GM18508 (cell line): Measurements from ENCODE around the gene ITGB3.
"Not testable (repeated sequence)": the region's sequence is repeated elsewhere in the genome, so short reads cannot be mapped to it uniquely, and the experiment has no call there.

Experiments used
- ATAC-seq: cut with Tn5 transposase; IDR thresholded peaks from one replicate; pipeline ENCODE4 v1.9.1; 2021; ENCODE audit warnings: moderate number of reproducible peaks; ENCODE audit not compliant: insufficient read depth, unreplicated experiment

Gene ITGB3

DNA sequence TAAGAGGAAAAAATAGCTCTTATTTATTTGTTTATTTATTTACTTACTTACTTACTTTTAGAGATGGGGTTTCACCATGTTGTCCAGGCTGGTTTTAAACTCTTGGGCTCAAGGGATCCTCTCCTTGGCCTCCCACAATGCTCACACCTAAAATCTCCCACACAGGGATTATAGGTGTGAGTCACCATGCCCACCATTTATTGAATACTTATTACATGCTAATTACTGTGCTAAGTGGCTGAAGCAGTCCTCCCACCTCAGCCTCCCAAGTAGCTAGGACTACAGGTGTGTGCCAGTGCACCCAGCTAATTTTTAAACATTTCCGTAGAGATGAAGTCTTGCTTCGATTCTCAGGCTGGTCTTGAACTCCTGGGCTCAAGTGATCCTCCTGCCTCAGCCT is 11.0 kb upstream of the ITGB3 start:
- no peak for ATAC-seq

DNA sequence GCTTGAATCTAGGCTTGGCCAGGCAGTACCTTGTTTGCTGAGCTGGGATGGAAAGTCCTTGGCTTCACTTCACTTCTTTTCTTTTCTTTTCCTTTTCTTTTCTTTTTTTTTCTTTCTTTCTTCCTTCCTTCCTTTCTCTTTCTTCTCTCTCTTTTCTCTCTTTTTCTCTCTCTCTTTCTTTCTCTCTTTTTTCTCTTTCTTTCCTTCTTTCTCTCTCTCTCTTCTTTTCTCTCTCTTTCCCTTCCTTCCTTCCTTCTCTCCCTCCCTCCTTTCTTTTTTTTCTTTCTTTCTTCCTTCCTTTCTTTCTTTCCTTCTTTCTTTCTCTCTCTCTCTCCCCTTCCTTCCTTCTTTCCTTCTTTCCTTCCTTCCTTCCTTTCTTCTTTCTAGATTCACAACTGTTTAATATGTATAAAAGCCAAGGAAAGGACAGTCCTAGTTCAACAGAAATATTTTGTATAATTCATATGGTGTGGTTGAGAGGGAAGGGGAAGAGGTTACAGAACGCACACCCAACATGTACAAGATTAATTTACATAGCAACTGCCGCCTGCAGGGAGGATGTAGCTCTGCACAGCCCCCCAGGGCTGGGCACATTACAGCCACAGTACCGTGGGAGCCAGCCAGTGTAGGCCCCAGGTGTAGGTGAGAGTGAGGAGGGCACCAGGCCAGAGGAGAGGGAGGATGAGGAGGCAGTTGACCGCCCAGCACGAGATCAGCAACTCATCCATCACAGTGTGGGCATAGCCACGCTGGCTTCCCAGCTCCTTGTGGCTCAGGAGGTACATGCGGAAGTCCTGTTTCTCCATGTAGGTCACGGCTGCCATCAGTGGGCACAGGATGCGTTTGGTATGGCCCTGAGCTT is 9.7 kb upstream of the ITGB3 start:
- no peak for ATAC-seq

DNA sequence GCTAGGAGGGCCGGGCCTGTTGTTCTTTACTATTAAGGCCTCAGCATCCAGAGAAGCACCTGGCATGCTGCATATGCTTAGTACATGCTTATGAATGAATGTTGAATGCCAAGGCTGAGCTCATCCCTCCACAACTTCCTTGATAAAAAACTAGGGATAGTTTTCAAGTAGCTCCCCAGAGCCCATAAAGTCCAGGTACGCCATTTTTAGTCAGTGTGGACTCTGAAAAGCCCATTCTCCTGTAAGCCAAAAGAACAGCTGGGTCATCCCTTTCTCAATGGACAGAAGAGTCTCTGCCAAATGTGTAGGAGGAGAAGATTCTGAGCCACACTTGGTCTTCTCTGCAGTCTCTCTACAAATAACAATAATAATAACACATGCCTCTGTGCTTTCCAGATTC is 8.9 kb upstream of the ITGB3 start:
- no peak for ATAC-seq

DNA sequence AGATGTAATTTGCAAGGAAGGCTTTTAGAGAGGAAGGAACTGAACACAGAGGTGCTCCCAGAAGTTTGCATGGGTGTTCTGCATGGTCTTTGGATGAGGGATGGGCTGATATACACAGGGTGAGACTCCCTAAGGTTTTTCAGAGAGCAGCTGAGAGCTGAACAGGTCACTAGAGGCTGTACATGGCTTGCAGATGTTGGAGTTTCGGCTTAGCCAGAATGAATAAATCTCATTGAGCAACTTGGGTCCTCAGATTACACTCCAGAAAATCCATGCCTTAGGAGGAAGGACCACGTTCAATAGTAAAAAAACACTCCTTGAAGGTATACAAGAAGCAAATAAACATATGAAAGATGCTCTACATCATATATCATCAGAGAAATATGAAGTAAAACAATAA is 7.5 kb upstream of the ITGB3 start:
- no peak for ATAC-seq

DNA sequence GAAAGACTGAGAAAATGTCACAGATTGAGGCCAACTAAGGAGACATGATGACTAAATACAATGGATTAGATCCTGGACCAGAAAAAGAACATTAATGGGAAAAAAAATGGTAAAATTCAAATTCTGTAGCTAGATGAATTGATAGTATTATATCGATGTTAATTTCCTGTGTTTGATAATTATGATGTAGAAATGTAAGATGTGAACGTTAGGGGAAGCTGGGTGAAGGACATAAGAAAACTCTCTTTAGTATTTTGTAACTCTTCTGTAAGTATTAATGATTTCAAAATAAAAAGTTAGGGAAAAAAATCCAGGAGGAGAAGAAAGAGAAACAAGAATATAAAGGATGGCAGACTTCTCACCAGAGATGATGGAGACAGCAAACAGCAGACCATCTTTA is 2.8 kb upstream of the ITGB3 start:
- ATAC-seq: no peak

DNA sequence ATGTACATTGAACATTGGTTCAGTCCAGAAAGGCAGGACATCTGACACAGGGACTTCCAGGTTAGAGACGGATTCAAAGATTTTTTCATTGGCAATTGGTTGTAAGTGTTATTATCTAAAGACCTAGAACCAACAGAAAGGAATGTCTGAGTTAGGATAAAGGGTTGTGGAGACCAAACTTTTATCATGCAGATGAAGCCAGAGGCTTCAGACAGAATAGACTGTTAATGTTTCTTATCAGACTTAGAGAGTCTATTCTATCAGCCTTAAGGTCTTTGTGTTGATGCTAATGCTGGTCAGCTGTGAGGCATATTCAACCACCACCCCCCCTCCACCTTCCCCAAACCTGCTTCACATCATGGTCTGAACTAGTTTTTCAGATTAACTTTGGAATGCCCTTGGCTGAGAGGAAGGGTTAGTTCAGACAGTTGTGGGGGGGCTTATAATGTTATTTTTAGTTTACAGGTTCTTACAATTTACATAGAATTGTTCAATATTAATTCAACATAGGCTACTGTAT is 2.1 kb upstream of the ITGB3 start:
- ATAC-seq: no peak

DNA sequence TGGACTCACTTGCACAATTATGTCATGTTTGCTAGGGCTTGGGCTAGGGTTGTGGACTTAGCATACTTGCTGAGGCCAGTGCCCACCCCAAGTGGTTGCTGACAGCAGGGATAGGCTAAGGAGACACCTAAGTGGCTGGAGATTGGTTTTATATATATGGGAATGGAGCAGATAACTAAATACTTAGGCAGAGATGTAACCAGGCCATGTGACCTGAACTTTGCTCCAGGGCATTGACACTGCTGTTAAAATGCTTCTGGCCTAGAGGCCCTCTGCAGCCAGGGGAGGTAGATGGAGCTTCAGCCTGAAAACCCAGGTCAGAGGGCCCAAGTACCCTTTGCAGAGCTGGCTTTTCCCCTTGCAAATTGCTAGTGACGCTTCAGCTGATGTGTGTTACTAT is 1.4 kb upstream of the ITGB3 start:
- no peak for ATAC-seq

DNA sequence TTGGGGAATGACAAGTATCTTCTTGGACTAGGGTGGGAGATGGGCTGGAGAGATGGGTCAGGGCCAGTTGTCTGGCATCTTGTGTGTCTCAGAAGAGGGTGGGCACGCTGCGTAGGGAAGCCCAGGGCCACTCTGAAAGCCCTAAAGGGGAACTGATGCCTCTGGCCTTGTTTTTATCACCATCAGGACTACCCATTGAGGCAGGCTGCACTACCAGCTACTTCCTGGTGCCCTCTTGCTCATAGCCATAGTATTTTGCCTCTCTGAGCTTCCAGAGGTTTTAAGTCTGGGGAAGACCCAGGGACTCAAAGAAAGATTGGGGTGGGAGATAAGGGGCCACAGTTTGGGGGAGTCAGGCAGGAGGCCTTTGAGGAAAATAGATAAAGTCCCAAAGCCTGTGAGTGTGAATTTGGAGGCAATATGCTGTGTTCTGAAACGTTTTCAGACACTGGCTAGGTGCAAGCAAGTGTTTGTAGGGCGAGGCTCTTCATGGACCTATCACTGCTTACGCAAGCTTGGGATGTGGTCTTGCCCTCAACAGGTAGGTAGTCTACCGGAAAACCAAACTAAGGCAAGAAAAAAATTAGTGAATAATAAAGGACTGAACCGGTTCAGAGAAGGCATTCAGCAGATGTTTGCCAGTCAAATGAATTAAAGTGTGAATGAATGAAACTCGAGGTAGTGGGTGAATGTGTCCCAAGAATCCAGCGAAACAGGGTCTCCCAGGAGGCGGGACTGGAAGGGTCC is 688 bp upstream of the ITGB3 start:
- no peak for ATAC-seq

DNA sequence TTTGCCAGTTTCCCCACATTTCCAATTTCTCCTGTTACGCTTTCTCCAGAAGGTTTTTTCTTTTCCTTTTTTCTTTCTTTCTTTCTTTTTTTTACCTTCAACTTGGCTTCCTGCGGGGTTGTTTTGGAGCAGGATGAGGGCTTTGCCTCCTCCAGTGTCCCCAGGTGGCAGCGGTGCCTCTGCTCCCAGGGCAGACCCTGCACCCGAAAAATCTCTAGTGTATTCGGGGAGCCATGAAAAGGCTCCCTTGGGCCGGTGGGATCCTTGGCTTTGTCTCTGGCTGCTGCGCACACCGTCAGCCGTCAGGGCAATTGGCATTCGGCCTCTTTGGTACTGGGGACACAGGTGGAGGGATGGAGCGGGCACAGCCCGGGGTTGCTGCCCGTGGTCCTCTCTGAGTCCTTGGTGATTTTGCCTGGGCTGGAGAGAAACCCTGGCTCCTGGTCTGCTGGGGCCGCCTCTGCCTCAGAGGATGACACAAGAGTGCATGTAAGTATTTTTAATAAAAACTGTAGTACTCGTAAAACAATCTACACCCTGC is 846 bp downstream of the ITGB3 start:
- ATAC-seq: no peak

DNA sequence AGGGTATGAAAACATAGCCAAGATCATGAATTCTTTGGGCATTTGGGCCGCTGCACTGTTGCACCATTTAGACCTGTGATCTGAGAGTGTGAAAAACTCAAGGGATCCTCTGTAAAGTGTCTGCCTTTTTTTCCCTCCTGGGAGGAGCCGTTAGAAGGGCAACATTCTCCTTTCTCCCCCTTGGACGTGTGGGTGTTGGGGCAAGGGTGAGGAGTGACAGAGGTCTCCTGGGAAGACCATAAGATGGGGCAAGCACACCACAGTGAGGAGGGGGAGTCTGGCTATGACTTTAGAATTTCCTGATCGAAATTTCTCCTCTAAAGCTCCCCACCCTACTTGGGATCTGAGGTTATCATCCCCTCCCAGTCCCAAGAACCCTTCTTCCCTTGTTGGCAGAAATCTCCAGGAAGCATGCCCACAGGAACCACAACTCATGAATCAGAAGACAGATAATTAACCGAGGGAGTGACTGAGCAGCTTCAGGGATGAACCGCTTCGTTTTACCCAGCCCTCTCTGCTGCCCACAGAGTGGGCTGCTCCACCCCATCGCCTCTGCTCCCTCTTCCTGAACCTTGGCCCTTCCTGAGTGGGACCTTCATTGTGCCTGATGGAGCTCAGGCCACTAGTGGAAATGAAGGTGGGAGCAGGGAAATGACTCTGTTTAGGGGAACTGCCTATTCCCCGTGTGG is 4.2 kb downstream of the ITGB3 start:
- ATAC-seq: no peak

DNA sequence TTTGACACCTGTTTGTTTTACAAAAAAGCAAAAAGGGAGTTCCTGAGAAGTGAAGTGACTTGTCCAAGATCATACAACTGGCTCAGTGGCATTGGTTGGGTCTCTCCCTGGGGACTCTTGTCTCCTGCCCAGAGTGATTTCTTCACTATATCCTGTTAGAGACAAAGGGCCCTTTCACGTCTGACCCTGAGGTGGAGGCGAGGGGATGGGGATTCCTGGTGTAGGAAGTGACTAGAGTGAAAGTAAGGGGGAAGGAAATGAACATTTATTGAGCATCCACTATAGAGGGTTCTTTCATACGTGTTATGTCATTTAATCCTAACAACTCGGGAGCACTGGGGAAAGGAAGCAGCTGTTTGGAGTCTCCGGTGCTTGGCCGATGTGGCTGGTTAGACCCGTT is 9.0 kb downstream of the ITGB3 start:
- no peak for ATAC-seq

DNA sequence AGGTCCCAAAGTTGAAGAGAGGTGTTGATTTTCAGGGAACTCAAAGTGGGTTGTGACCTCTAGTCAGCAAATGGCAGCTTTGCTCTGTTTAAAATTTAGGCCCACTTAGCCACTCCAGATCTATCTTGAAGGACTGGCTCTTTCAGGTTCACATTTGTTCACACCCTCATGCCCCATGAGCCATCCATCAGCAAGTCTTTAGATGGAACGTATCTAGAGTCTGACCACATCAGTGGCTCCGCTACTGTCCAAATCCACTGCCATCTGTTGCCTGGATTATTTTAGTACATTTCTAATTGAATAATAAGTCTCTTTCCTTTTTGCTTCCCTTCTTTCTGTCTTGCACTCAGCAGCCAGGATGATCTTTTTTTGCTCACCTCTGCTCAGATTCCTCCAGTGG is 10.5 kb downstream of the ITGB3 start:
- no peak for ATAC-seq

DNA sequence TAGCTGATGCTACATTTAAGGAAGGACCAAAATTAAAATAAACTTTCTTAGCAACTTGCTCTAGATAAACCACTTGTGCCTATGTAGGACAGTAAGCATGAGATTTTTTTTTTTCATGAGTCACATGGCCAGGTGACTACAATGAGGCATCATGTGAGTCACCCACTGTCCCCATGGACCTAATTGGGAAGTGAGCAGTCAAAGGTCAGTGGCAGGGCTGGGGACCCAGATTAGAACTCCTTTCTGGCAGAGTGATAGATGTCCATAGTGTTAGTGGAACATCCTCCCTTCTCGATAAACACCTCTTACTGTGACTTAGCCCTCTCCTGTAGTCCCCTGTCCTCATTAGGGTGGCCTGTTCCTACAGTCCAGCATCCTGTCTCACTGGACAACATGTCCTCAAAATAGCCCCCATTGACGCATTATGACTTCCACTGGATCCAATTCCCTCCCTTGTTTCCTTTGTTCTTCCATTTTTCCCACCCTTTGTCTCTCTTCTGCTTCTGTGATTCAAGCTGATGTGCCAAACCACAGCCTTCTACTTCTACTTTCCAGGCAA is 12.4 kb downstream of the ITGB3 start:
- ATAC-seq: no peak

DNA sequence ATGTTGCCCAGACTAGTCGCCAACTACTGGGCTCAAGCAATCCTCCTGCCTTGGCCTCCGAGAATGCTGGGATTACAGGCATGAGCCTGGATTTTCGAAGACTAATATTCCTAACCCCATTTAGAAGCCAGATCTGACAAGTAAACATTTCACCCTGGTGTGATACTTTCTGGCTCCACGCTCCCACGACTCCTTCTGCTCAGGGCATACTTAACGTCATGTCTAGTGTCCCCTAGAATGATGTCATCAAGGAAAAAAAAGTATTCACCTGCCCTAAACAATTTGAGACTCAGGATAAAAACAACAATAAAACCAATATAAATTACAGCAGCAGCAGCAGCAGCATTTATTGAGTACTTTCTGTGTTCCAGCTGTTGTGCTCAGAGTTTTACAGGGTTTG is 13.2 kb downstream of the ITGB3 start:
- ATAC-seq: no peak

DNA sequence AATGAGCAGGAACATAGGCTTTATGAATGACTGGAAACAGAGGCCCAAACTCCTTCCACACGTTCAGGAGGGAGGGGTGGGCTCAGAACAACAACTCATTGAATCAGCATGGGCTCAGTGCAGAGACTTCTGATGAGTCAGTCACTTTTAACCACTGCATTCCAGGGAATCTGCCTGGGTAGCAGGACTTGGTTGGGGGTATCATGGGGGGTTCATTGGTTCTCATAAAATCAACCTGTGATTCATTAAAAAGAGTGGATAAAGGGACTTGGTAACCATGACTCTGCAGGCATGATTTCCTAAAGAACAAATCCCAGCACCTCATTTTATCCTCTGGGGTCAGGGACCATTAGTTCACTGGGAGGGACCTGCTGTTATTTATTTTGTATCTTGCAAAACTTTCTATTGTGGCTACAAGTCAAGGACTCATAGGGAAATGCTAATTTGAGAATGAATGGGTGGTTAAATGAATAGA is 13.8 kb downstream of the ITGB3 start:
- no peak for ATAC-seq

DNA sequence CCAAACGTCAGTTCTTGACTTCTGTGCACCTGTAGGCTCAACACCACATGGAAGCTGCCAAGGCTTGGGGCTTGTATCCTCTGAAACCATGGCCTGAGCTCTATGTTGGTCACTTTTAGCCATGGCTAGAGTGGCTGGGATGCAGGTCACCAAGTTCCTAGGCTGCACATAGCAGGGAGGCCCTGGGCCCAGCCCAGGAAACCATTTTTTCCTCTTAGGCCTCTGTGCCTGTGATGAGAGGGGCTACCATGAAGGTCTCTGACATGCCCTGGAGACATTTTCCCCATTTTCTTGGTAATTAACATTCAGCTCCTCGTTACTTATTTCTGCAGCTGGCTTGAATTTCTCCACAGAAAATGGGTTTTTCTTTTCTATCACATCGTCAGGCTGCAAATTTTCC is 15.3 kb downstream of the ITGB3 start:
- ATAC-seq: not testable (repeated sequence)

DNA sequence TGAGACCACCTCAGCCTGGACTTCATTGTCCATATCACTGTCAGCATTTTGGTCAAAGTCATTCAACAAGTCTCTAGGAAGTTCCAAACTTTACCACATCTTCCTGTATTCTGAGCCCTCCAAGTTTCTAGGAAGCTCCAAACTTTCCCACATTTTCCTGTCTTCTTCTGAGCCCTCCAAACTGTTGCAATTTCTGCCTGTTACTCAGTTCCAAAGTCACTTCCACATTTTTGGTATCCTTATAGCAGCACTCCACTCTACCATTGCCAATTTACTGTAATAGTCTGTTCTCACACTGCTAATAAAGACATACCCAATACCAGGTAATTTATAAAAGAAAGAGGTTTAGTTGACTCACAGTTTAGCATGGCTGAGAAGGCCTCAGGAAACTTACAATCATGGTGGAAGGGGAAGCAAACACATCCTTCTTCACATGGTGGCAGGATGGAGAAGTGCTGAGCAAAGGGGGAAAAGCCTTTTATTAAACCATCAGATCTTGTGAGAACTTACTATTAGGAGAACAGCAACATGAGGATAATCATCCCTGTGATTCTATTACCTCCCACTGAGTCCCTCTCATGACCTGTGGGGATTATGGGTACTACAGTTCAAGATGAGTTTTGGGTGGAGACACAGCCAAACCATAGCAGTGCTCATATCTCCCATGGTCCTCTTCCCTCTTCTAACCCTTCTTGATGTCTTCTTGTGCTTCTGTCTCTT is 16.1 kb downstream of the ITGB3 start:
- ATAC-seq: not testable (repeated sequence)

DNA sequence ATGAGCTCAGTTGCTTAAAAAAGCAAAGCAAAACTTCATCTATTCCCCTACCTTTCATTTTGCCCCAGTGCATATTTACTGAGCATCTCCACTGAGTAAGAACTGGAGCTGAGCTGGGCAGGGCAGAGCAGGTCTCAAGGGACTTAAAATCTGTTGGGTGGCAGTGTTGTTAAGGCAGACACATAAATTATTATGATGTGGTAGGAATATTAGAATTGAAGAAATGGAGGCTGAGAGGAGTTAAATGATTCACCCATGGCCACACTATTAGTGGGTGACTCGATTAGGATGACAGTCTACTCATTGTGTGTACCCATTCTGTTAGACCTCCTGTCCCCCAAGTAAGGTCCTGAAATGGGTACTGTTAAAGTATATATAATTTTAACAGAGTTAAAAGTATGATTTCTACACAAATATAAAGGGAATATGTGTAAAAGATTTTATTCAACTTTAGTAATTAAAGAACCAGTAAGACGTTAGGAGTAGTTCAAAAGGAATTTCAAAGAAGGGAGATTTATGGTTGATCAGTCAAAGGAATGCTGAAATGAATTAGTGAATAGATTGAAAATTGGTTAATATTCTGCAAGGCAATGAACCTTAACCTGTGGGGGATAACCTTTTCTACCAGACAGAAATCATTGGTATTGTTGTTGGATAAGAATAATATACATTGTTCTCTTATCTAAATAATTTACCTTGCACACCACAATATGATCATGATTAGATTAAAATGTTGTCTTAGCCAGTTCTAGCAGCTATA is 17.5 kb downstream of the ITGB3 start:
- no peak for ATAC-seq

DNA sequence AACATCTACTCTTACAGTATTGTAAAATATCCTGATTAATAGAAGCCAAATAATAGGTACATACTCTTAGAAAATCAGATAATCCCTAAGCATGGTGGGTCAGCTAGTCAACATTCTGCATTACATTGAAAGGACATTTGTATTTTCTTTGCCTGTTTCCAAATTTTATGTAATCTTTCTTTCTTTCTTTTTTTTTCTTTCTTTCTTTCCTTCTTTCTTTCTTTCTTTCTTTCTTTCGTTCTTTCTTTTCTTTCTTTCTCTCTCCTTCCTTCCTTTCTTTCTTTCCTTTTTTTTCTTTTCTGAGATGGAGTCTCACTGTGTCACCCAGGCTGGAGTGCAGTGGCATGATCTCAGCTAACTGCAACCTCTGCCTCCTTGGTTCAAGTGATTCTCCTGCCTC is 18.9 kb downstream of the ITGB3 start:
- no peak for ATAC-seq
